ENCODE data around the gene MRPL17.
"Not testable (repeated sequence)": the region's sequence is repeated elsewhere in the genome, so short reads cannot be mapped to it uniquely, and the experiment has no call there.

The MRPL17 gene

GRCh38 chr11:6682936-6683861 lies at the start of gene MRPL17:
MRPL17 (minus strand) TSS chr11:6683340; CDS start chr11:6683296, 44 bp downstream.
- TF ChIP-seq ZNF274 (IDR thresholded peaks at IDR 0.05; ENCODE audit: low read depth, low read length): no peak
- H3K4me3 ChIP-seq (ENCODE audit: low read length): peak within 1 kb of the TSS; percentile 95

- no peak for TF ChIP-seq ZNF274 (IDR thresholded peaks at IDR 0.05; ENCODE audit: low read depth, low read length)
- H3K4me3 ChIP-seq (ENCODE audit: low read length): no peak overlapping the region
These were observed 45.0 kb upstream of the MRPL17 start for GRCh38 chr11:6727971-6728760.

- no peak for TF ChIP-seq ZNF274 (IDR thresholded peaks at IDR 0.05; ENCODE audit: low read depth, low read length)
- H3K4me3 ChIP-seq (ENCODE audit: low read length): no peak overlapping the region
These were observed 42.3 kb upstream of the MRPL17 start for GRCh38 chr11:6725386-6725896.

- no peak for TF ChIP-seq ZNF274 (IDR thresholded peaks at IDR 0.05; ENCODE audit: low read depth, low read length)
These were observed 40.9 kb upstream of the MRPL17 start for GRCh38 chr11:6724013-6724412.

GRCh38 chr11:6721343-6721742 lies 38.2 kb upstream of the MRPL17 start:
- TF ChIP-seq ZNF274 (IDR thresholded peaks at IDR 0.05; ENCODE audit: low read depth, low read length): no peak
- H3K4me3 ChIP-seq (ENCODE audit: low read length): no peak overlapping the region

More at GRCh38 chr11:6724013-6724412, 40.9 kb upstream of the MRPL17 start:
- no peak overlapping the region for H3K4me3 ChIP-seq (ENCODE audit: low read length)

- H3K4me3 ChIP-seq (ENCODE audit: low read length): no peak overlapping the region
- TF ChIP-seq ZNF274 (IDR thresholded peaks at IDR 0.05; ENCODE audit: low read depth, low read length): no peak
These were observed 36.4 kb upstream of the MRPL17 start for GRCh38 chr11:6719576-6719975.

GRCh38 chr11:6717426-6717825 lies 34.3 kb upstream of the MRPL17 start:
- no peak overlapping the region for H3K4me3 ChIP-seq (ENCODE audit: low read length)
- TF ChIP-seq ZNF274 (IDR thresholded peaks at IDR 0.05; ENCODE audit: low read depth, low read length): no peak

GRCh38 chr11:6711552-6711951 lies 28.4 kb upstream of the MRPL17 start:
- H3K4me3 ChIP-seq (ENCODE audit: low read length): not testable (repeated sequence)

GRCh38 chr11:6708876-6709275 lies 25.7 kb upstream of the MRPL17 start:
- TF ChIP-seq ZNF274 (IDR thresholded peaks at IDR 0.05; ENCODE audit: low read depth, low read length): no peak
- H3K4me3 ChIP-seq (ENCODE audit: low read length): no peak overlapping the region

GRCh38 chr11:6705905-6706535 lies 22.9 kb upstream of the MRPL17 start:
- no peak for TF ChIP-seq ZNF274 (IDR thresholded peaks at IDR 0.05; ENCODE audit: low read depth, low read length)
- no peak overlapping the region for H3K4me3 ChIP-seq (ENCODE audit: low read length)

- H3K4me3 ChIP-seq (ENCODE audit: low read length): no peak overlapping the region
- no peak for TF ChIP-seq ZNF274 (IDR thresholded peaks at IDR 0.05; ENCODE audit: low read depth, low read length)
These were observed 20.3 kb upstream of the MRPL17 start for GRCh38 chr11:6703247-6704063.

- H3K4me3 ChIP-seq (ENCODE audit: low read length): not testable (repeated sequence)
These were observed 18.8 kb upstream of the MRPL17 start for GRCh38 chr11:6701955-6702354.

- no peak for TF ChIP-seq ZNF274 (IDR thresholded peaks at IDR 0.05; ENCODE audit: low read depth, low read length)
- no peak overlapping the region for H3K4me3 ChIP-seq (ENCODE audit: low read length)
These were observed 12.2 kb upstream of the MRPL17 start for GRCh38 chr11:6695377-6695776.

GRCh38 chr11:6694229-6694535 lies 11.0 kb upstream of the MRPL17 start:
- no peak overlapping the region for H3K4me3 ChIP-seq (ENCODE audit: low read length)
- no peak for TF ChIP-seq ZNF274 (IDR thresholded peaks at IDR 0.05; ENCODE audit: low read depth, low read length)

Data from GM08714 (cell line).